Nephron progenitor cell (in vitro differentiated cells): ENCODE data around the gene LUM.

Experiments
- DNase-seq: peaks from one replicate; pipeline ENCODE4 v3.0.0; 2021
- H3K27ac Mint-ChIP-seq: 2 replicates; pipeline ENCODE4 v1.8.0; 2021; ENCODE audit warnings: mild to moderate bottlenecking, moderate library complexity, mixed read lengths
- H3K27me3 Mint-ChIP-seq: 2 replicates; pipeline ENCODE4 v1.8.0; 2021; ENCODE audit warnings: mild to moderate bottlenecking, low read depth, mixed read lengths; ENCODE audit not compliant: poor library complexity
- H3K36me3 Mint-ChIP-seq: 2 replicates; pipeline ENCODE4 v1.8.0; 2021; ENCODE audit warnings: low read depth, mixed read lengths
- H3K4me1 Mint-ChIP-seq: 2 replicates; pipeline ENCODE4 v1.8.0; 2021; ENCODE audit warnings: mixed read lengths
- H3K4me3 Mint-ChIP-seq: 2 replicates; pipeline ENCODE4 v1.8.0; 2021; ENCODE audit warnings: mild to moderate bottlenecking, moderate library complexity, mixed read lengths
- H3K9me3 Mint-ChIP-seq: 2 replicates; pipeline ENCODE4 v1.8.0; 2021; ENCODE audit warnings: mild to moderate bottlenecking, moderate library complexity, mixed read lengths
- CTCF ChIP-seq: fragments of 200-600 bp; sonication (generic); IDR thresholded peaks from 2 replicates; pipeline ENCODE4 v1.5.0; 2021; ENCODE audit warnings: antibody characterized with exemption

The LUM gene

GRCh38 chr12:91108196-91108755, 3.0 kb downstream of the LUM start:
- peak overlapping the region; percentile 48 for H3K27ac Mint-ChIP-seq
- H3K9me3 Mint-ChIP-seq: no peaks in the 10 kb centered on the region
- no peaks in the 10 kb centered on the region for H3K36me3 Mint-ChIP-seq
- DNase-seq: no peak
- no peak overlapping the region for H3K4me3 Mint-ChIP-seq
- no peak for TF ChIP-seq CTCF
- H3K27me3 Mint-ChIP-seq: no peaks in the 10 kb centered on the region
- H3K4me1 Mint-ChIP-seq: peaks cover 20% of the 10 kb centered on the region

GRCh38 chr12:91106283-91106682, 5.0 kb downstream of the LUM start:
- TF ChIP-seq CTCF: no peak
- H3K27ac Mint-ChIP-seq: no peak overlapping the region
- H3K36me3 Mint-ChIP-seq: no peaks in the 10 kb centered on the region
- H3K9me3 Mint-ChIP-seq: no peaks in the 10 kb centered on the region
- no peaks in the 10 kb centered on the region for H3K27me3 Mint-ChIP-seq
- H3K4me1 Mint-ChIP-seq: peaks cover 16% of the 10 kb centered on the region
- DNase-seq: no peak
- no peak overlapping the region for H3K4me3 Mint-ChIP-seq

- H3K36me3 Mint-ChIP-seq: no peaks in the 10 kb centered on the region
- H3K27me3 Mint-ChIP-seq: no peaks in the 10 kb centered on the region
- no peak overlapping the region for H3K4me3 Mint-ChIP-seq
- TF ChIP-seq CTCF: no peak
- no peaks in the 10 kb centered on the region for H3K9me3 Mint-ChIP-seq
- H3K4me1 Mint-ChIP-seq: peaks cover 13% of the 10 kb centered on the region
- no peak for DNase-seq
- no peak overlapping the region for H3K27ac Mint-ChIP-seq
Measured at GRCh38 chr12:91105807-91106206, 5.5 kb downstream of the LUM start.

GRCh38 chr12:91104812-91105466, 6.4 kb downstream of the LUM start:
- H3K27me3 Mint-ChIP-seq: no peaks in the 10 kb centered on the region
- no peaks in the 10 kb centered on the region for H3K9me3 Mint-ChIP-seq
- TF ChIP-seq CTCF: no peak
- no peak for DNase-seq
- peaks cover 13% of the 10 kb centered on the region for H3K4me1 Mint-ChIP-seq
- H3K27ac Mint-ChIP-seq: no peak overlapping the region
- H3K36me3 Mint-ChIP-seq: no peaks in the 10 kb centered on the region
- no peak overlapping the region for H3K4me3 Mint-ChIP-seq

GRCh38 chr12:91103624-91104023, 7.7 kb downstream of the LUM start:
- no peak overlapping the region for H3K4me3 Mint-ChIP-seq
- peaks cover 7% of the 10 kb centered on the region for H3K4me1 Mint-ChIP-seq

More at GRCh38 chr12:91103624-91104023, 7.7 kb downstream of the LUM start:
- no peaks in the 10 kb centered on the region for H3K9me3 Mint-ChIP-seq
- TF ChIP-seq CTCF: no peak
- H3K27ac Mint-ChIP-seq: no peak overlapping the region
- DNase-seq: no peak
- no peaks in the 10 kb centered on the region for H3K36me3 Mint-ChIP-seq
- no peaks in the 10 kb centered on the region for H3K27me3 Mint-ChIP-seq
